Upper lobe of right lung (tissue), 1 donor: Measurements from ENCODE around the gene KLHL17. TPM values are rescaled to one million over a fixed set of nuclear protein-coding genes. Genes with fewer than 3 reads are reported as not detected.
"Not testable (repeated sequence)": the region's sequence is repeated elsewhere in the genome, so short reads cannot be mapped to it uniquely, and the experiment has no call there.

Experiments used
- ATAC-seq: fragments of 200-7000 bp; cut with Tn5 transposase; one replicate; pipeline ENCODE4 v1.9.1; 2020; ENCODE audit warnings: mild to moderate bottlenecking, moderate library complexity
- DNase-seq: peaks from one replicate; pipeline ENCODE4 v3.0.0-alpha.2; 2020
- H3K27ac ChIP-seq: fragments of 200-600 bp; one replicate; pipeline ENCODE4 v1.8.0; 2022
- H3K27me3 ChIP-seq: fragments of 200-600 bp; one replicate; pipeline ENCODE4 v1.8.0; 2022; ENCODE audit warnings: mild to moderate bottlenecking
- H3K36me3 ChIP-seq: fragments of 200-600 bp; one replicate; pipeline ENCODE4 v1.8.0; 2022
- H3K4me1 ChIP-seq: fragments of 200-600 bp; one replicate; pipeline ENCODE4 v1.8.0; 2022
- H3K4me3 ChIP-seq: fragments of 200-600 bp; one replicate; pipeline ENCODE4 v1.8.0; 2022; ENCODE audit warnings: mild to moderate bottlenecking
- H3K9me3 ChIP-seq: fragments of 200-600 bp; one replicate; pipeline ENCODE4 v1.8.0; 2022
- intact Hi-C: fragments of 100-400 bp; cut with DNase I; formaldehyde crosslinking; loops from one replicate; pipeline ENCODE4 v1.11.0; 2022
- total RNA-seq: library from RNA; stranded (reverse); fragmentation: NEBNext Ultra II Directional; extraction: Animal tissue kit (Norgen Biotek cat#: 25700); gene quantifications from one replicate; pipeline ENCODE4 v1.2.1, GENCODE V29; 2021
- TF ChIP-seq, protein P1 (sequence below): fragments of 200-600 bp; IDR thresholded peaks from one replicate; pipeline ENCODE4 v1.8.0; 2022; ENCODE audit warnings: antibody characterized with exemption
- donor health status: DM: no; HTN: yes; CAD: no; lungs with severe emphysema.

KLHL17 gene
- total RNA-seq, 1 donor from 2014 or later, result 17.0 TPM

DNA sequence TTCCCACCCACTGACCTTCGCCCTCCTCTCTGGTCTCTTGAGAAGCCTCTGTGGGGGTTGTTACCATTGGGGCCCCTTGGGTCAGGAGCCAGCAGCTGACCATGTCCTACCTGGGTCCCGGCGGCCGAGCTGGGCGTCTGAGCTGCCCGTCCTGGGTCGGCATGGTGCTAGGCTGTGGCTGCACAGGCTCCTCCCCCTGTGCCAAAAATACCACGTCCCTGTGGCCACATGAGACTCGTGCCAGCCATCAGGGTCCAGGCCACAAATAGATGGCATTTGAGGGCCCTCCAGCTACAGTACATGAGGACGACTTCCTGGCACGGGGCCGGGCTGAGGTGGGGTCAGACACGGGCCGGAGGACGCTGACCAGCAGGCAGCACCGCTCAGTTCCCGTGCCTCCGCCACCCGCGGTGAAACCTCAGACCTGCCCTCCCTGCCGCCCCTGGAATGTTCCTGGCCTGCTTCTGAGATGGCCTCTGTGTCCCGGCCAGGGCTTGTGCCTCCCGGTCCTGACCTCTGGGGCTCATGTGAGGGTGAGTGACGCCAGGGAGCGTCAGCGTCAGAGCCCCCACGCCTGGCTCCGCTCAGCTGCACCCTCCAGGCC lies 21.7 kb downstream of the KLHL17 start, which contains the start of gene PERM1:
Gene PERM1 (minus strand): TSS at position 139 of the 604 bp plus-strand sequence. CDS start 1,064 bp downstream, outside the sequence.
- no peak within 1 kb of the TSS for H3K27ac ChIP-seq
- DNase-seq (no peak), ATAC-seq (no peak)
- H3K4me3 ChIP-seq, result no peak within 1 kb of the TSS
- TF ChIP-seq, protein P1, sequence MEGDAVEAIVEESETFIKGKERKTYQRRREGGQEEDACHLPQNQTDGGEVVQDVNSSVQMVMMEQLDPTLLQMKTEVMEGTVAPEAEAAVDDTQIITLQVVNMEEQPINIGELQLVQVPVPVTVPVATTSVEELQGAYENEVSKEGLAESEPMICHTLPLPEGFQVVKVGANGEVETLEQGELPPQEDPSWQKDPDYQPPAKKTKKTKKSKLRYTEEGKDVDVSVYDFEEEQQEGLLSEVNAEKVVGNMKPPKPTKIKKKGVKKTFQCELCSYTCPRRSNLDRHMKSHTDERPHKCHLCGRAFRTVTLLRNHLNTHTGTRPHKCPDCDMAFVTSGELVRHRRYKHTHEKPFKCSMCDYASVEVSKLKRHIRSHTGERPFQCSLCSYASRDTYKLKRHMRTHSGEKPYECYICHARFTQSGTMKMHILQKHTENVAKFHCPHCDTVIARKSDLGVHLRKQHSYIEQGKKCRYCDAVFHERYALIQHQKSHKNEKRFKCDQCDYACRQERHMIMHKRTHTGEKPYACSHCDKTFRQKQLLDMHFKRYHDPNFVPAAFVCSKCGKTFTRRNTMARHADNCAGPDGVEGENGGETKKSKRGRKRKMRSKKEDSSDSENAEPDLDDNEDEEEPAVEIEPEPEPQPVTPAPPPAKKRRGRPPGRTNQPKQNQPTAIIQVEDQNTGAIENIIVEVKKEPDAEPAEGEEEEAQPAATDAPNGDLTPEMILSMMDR, result no peak
- H3K36me3 ChIP-seq, result no peaks in the 10 kb centered on the region
- no peaks in the 10 kb centered on the region for H3K4me1 ChIP-seq
- no peaks in the 10 kb centered on the region for H3K9me3 ChIP-seq
- peaks cover 15% of the 10 kb centered on the region for H3K27me3 ChIP-seq
- intact Hi-C loops, result loop anchor here (10.0 kb wide), 1 partner anchor 83 kb away; no protein-coding TSS in a partner anchor

DNA sequence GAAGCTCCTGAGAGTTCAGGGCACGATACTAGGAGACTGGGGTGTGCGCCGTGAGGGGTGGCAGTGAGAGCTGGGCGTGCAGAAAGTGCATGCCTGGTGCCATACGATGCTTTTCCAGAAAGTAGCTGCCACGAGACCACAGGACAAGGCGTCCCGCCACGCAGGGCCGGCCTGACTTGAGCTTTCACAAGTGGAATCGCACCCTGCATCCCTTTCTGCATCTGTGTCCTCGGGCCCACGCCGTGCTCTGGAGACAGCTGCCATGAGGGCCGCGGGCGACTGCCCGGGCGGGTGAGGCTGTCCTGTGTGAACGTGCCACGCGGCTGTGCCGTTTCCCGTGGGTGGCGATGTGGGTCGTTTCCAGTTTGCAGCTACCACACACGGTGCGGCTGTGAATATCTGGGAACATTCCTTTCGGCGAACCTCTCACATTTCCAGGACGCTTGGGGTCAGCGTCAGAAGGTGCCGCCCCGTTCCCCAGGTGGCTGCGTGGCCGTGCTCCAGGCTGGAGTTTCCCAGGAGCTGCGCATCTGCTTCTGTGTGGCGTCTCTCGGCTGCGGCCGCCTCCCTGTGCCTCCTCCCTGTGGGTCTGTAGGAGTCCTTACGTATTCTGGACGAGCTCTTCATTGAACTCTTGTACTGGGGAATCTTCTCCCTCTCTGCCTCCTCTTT lies 22.5 kb downstream of the KLHL17 start:
- no peak overlapping the region for H3K27ac ChIP-seq
- H3K9me3 ChIP-seq, result no peaks in the 10 kb centered on the region
- H3K4me3 ChIP-seq, result no peak overlapping the region
- ATAC-seq, result no peak
- peaks cover 15% of the 10 kb centered on the region for H3K27me3 ChIP-seq
- H3K4me1 ChIP-seq, result no peaks in the 10 kb centered on the region
- H3K36me3 ChIP-seq, result no peaks in the 10 kb centered on the region
- TF ChIP-seq, protein P1, result no peak
- no peak for DNase-seq
- intact Hi-C loops, result loop anchor here (10.0 kb wide), 1 partner anchor 82 kb away; no protein-coding TSS in a partner anchor

- Histone ChIP-seq H3K4me3 (no peak overlapping the region), H3K9me3 (no peaks in the 10 kb centered on the region), H3K36me3 (no peaks in the 10 kb centered on the region), H3K27me3 (peaks cover 15% of the 10 kb centered on the region), H3K4me1 (no peaks in the 10 kb centered on the region), H3K27ac (no peak overlapping the region)
- DNase-seq, result no peak
- TF ChIP-seq, protein P1, result peak; percentile 97
- intact Hi-C loops, result loop anchor here (10.0 kb wide), 1 partner anchor 81 kb away; no protein-coding TSS in a partner anchor
- peak; percentile 85 for ATAC-seq
These were observed 23.6 kb downstream of the KLHL17 start for GRCh38 chr1:983798-984475.

DNA sequence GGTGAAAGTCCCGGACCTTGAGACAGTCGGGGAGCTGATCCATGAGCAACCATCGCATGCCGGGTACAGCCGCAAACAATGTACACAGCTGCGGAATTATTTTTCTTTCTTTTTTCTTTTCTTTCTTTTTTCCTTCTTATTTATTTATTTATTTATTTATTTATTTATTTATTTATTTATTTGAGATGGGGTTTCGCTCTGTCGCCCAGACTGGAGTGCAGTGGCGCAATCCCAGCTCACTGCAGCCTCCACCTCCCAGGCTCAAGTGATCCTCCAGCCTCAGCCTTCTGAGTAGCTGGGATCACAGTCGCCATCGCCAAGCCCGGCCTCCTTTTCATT lies 24.1 kb downstream of the KLHL17 start:
- intact Hi-C loops, result loop anchor here (10.0 kb wide), 1 partner anchor 80 kb away; no protein-coding TSS in a partner anchor
- no peak overlapping the region for H3K4me3 ChIP-seq

DNA sequence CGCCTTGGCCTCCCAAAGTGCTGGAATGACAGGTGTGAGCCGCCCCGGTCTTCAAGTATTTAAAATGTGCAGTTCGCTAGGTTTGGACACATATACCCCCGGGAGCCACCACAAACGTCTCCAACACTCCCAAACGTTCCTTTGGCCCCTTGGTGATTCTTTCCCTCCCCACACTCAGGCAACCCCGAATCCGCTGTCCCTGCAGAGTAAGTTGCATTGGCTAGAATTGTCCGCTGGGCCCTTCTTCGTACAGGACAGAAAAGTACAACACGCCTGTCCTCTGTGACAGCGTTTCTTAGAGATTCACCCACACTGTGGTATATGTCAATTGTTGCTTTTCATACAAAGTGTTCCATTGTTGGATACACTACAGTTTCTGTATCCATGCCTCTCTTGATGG lies 24.7 kb downstream of the KLHL17 start:
- H3K36me3 ChIP-seq, result no peaks in the 10 kb centered on the region
- no peaks in the 10 kb centered on the region for H3K9me3 ChIP-seq
- H3K27ac ChIP-seq, result no peak overlapping the region
- H3K27me3 ChIP-seq, result peaks cover 15% of the 10 kb centered on the region
- no peak for DNase-seq
- TF ChIP-seq, protein P1, result no peak
- H3K4me3 ChIP-seq, result no peak overlapping the region
- intact Hi-C loops, result loop anchor here (10.0 kb wide), 1 partner anchor 80 kb away; no protein-coding TSS in a partner anchor
- no peaks in the 10 kb centered on the region for H3K4me1 ChIP-seq
- ATAC-seq, result no peak

More for the DNA sequence above, 24.1 kb downstream of the KLHL17 start:
- no peaks in the 10 kb centered on the region for H3K4me1 ChIP-seq
- no peak overlapping the region for H3K27ac ChIP-seq
- DNase-seq (no peak), ATAC-seq (no peak)
- H3K36me3 ChIP-seq, result no peaks in the 10 kb centered on the region
- TF ChIP-seq, protein P1, result peak; percentile 4
- H3K9me3 ChIP-seq, result no peaks in the 10 kb centered on the region
- H3K27me3 ChIP-seq, result peaks cover 15% of the 10 kb centered on the region

DNA sequence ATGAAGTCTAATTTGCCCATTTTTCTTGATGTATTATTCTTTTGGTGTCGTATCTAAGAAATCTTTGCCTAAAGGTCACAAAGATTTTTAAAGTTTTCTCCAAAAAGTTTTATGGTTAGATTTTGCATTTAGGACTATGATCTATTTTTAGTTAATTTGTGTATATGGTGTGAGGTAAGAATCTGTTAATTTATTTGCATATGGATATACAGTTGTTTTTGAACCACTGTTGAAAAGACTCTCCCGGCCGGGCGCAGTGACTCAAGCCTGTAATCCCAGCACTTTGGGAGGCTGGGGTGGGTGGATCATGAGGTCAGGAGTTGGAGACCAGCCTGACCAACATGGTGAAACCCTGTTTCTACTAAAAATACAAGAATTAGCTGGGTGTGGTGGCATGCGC lies 27.7 kb downstream of the KLHL17 start:
- intact Hi-C loops, result loop anchor here (10.0 kb wide), 1 partner anchor 77 kb away; no protein-coding TSS in a partner anchor
- H3K27ac ChIP-seq, DNase-seq, H3K36me3 ChIP-seq, H3K4me3 ChIP-seq, ATAC-seq, H3K27me3 ChIP-seq, H3K4me1 ChIP-seq, H3K9me3 ChIP-seq: not testable (repeated sequence)

GRCh38 chr1:991275-991674 lies 30.9 kb downstream of the KLHL17 start:
- H3K9me3 ChIP-seq, H3K4me3 ChIP-seq, intact Hi-C loops, ATAC-seq, H3K27me3 ChIP-seq, H3K4me1 ChIP-seq, DNase-seq, H3K36me3 ChIP-seq, H3K27ac ChIP-seq: not testable (repeated sequence)
